ENCODE results near the gene SLC38A9.

DNA sequence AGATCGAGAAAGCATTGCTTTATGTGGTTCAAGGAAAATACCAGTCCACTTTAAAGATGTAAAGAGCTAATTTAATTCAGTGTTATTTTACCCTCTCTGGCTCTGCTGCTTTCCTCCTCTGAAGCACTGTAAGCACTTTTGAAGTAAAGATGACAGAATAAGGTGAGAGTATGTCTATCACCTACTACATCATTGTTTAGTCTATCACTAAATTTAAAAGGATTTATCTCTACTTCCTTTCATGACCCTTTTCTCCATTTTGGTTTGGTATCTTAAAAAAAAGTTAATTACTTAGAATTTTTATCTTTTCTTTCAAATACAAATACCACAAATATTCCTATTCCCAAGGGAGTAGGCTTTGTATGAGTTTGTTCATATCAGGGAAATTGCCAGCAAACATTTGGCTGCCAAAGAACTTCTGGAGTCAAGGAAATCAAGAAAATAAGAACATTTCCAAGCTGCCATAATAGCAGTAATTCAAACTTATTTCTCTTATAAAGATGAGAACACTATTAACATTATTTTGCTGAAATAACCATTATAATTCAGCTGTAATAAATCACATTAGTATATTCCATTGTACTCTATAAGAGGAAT, 77.8 kb downstream of the SLC38A9 start:
- TF ChIP-seq, protein P1, sequence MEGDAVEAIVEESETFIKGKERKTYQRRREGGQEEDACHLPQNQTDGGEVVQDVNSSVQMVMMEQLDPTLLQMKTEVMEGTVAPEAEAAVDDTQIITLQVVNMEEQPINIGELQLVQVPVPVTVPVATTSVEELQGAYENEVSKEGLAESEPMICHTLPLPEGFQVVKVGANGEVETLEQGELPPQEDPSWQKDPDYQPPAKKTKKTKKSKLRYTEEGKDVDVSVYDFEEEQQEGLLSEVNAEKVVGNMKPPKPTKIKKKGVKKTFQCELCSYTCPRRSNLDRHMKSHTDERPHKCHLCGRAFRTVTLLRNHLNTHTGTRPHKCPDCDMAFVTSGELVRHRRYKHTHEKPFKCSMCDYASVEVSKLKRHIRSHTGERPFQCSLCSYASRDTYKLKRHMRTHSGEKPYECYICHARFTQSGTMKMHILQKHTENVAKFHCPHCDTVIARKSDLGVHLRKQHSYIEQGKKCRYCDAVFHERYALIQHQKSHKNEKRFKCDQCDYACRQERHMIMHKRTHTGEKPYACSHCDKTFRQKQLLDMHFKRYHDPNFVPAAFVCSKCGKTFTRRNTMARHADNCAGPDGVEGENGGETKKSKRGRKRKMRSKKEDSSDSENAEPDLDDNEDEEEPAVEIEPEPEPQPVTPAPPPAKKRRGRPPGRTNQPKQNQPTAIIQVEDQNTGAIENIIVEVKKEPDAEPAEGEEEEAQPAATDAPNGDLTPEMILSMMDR (IDR thresholded peaks at IDR 0.05; ENCODE audit: borderline replicate concordance, extremely low read depth, low read length, poor library complexity, severe bottlenecking) = no peak
- no peak for TF ChIP-seq EZH2 (IDR thresholded peaks at IDR 0.05; ENCODE audit: borderline replicate concordance, low read depth, low read length, severe bottlenecking)

Measured in DND-41 (cell line).